ENCODE results near the gene TTC39B. TPM values are rescaled to one million over a fixed set of nuclear protein-coding genes. Genes with fewer than 3 reads are reported as not detected.

TTC39B gene
- total and polyA plus RNA-seq, 4 donors, result 1.8 to 11.7 (median 2.8) TPM

DNA sequence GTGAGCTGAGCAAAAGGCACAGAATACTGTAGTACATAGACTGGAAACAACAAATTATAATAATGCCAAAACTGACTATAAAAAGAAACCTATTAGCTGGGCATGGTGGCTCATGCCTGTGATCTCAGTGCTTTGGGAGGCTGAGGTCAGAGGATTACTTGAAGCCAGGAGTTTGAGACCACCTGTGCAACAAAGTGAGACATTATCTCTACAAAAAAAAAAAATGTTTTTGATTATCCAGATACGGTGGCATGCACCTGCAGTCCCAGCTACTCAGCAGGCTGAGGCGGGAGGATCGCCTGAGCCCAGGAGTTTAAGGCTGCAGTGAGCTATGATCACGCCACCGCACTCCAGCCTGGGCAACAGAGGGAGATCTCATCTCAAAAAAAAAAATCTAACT lies 175.9 kb downstream of the TTC39B start:
- H3K4me3 ChIP-seq (ENCODE audit: low read depth in 1 of 3, low read length in 3 of 3), result no peak overlapping the region
- WGBS, result 87% methylated on average over 5 of the region's 5 CpGs
- DNase-seq (ENCODE audit: low spot score), result no peak
- no peak overlapping the region for H3K27ac ChIP-seq (ENCODE audit: low read depth in 1 of 2, low read length in 2 of 2)
- H3K9ac ChIP-seq (ENCODE audit: low read depth in 1 of 2, low read length in 2 of 2), result no peak overlapping the region
- H3K9me3 ChIP-seq (ENCODE audit: control insufficient read depth in 4 of 4, low read length in 3 of 4), result no peaks in the 10 kb centered on the region
- H3K4me1 ChIP-seq (ENCODE audit: control insufficient read depth in 4 of 4, insufficient read depth in 4 of 4, low read length in 3 of 4), result peaks cover 0 to 3% (median 1%) of the 10 kb centered on the region in 4 donors
- H3K27me3 ChIP-seq (ENCODE audit: control insufficient read depth in 4 of 4, insufficient read depth in 4 of 4, low read length in 3 of 4), result no peaks in the 10 kb centered on the region
- H3K36me3 ChIP-seq (ENCODE audit: control insufficient read depth in 4 of 4, insufficient read depth in 3 of 4, low read depth in 1 of 4, low read length in 3 of 4), result no peaks in the 10 kb centered on the region
- TF ChIP-seq, protein P1, sequence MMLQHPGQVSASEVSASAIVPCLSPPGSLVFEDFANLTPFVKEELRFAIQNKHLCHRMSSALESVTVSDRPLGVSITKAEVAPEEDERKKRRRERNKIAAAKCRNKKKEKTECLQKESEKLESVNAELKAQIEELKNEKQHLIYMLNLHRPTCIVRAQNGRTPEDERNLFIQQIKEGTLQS (IDR thresholded peaks at IDR 0.05), result no peak
- TF ChIP-seq HNF4A (conservative IDR thresholded peaks at IDR 0.05) (no peak), HNF4G (IDR thresholded peaks at IDR 0.05) (no peak), GABPA (IDR thresholded peaks at IDR 0.05 in 1 of 2, conservative IDR thresholded peaks at IDR 0.05 in 1 of 2) (no peak)

- no peaks in the 10 kb centered on the region for H3K4me1 ChIP-seq (ENCODE audit: control insufficient read depth in 4 of 4, insufficient read depth in 4 of 4, low read length in 3 of 4)
- no peak overlapping the region for H3K9ac ChIP-seq (ENCODE audit: low read depth in 1 of 2, low read length in 2 of 2)
- H3K36me3 ChIP-seq (ENCODE audit: control insufficient read depth in 4 of 4, insufficient read depth in 3 of 4, low read depth in 1 of 4, low read length in 3 of 4), result no peaks in the 10 kb centered on the region
- TF ChIP-seq JUND (IDR thresholded peaks at IDR 0.05), result no peak
- TF ChIP-seq NR2F2 (IDR thresholded peaks at IDR 0.05), result no peak
- no peak for TF ChIP-seq GABPA (IDR thresholded peaks at IDR 0.05 in 1 of 2, conservative IDR thresholded peaks at IDR 0.05 in 1 of 2)
- no peak for TF ChIP-seq RXRA (IDR thresholded peaks at IDR 0.05)
- TF ChIP-seq, protein P1 (IDR thresholded peaks at IDR 0.05), result no peak
- no peak for TF ChIP-seq CTCF (IDR thresholded peaks at IDR 0.05; ENCODE audit: low read depth, low read length, missing input control)
- no peak for TF ChIP-seq FOXA2 (IDR thresholded peaks at IDR 0.05)
- TF ChIP-seq REST (IDR thresholded peaks at IDR 0.05), result no peak
- TF ChIP-seq, protein P2, sequence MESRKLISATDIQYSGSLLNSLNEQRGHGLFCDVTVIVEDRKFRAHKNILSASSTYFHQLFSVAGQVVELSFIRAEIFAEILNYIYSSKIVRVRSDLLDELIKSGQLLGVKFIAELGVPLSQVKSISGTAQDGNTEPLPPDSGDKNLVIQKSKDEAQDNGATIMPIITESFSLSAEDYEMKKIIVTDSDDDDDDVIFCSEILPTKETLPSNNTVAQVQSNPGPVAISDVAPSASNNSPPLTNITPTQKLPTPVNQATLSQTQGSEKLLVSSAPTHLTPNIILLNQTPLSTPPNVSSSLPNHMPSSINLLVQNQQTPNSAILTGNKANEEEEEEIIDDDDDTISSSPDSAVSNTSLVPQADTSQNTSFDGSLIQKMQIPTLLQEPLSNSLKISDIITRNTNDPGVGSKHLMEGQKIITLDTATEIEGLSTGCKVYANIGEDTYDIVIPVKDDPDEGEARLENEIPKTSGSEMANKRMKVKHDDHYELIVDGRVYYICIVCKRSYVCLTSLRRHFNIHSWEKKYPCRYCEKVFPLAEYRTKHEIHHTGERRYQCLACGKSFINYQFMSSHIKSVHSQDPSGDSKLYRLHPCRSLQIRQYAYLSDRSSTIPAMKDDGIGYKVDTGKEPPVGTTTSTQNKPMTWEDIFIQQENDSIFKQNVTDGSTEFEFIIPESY (IDR thresholded peaks at IDR 0.05), result no peak
- no peak for TF ChIP-seq EGR1 (IDR thresholded peaks at IDR 0.05; ENCODE audit: low read depth in 2 of 2)
- TF ChIP-seq, protein P3, sequence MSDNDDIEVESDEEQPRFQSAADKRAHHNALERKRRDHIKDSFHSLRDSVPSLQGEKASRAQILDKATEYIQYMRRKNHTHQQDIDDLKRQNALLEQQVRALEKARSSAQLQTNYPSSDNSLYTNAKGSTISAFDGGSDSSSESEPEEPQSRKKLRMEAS (IDR thresholded peaks at IDR 0.05), result no peak
- TF ChIP-seq TAF1 (conservative IDR thresholded peaks at IDR 0.05), result no peak
- TF ChIP-seq FOXA1 (IDR thresholded peaks at IDR 0.05), result no peak
- no peak for TF ChIP-seq HNF4A (conservative IDR thresholded peaks at IDR 0.05)
- no peak for TF ChIP-seq YY1 (IDR thresholded peaks at IDR 0.05)
- no peak for TF ChIP-seq SP1 (IDR thresholded peaks at IDR 0.05)
- TF ChIP-seq RAD21 (IDR thresholded peaks at IDR 0.05), result no peak
- no peak for TF ChIP-seq HNF4G (IDR thresholded peaks at IDR 0.05)
- no peaks in the 10 kb centered on the region for H3K27me3 ChIP-seq (ENCODE audit: control insufficient read depth in 4 of 4, insufficient read depth in 4 of 4, low read length in 3 of 4)
- no peak for DNase-seq (ENCODE audit: low spot score)
- no peaks in the 10 kb centered on the region for H3K9me3 ChIP-seq (ENCODE audit: control insufficient read depth in 4 of 4, low read length in 3 of 4)
- 87% methylated on average over 5 of the region's 5 CpGs for WGBS
- H3K27ac ChIP-seq (ENCODE audit: low read depth in 1 of 2, low read length in 2 of 2), result no peak overlapping the region
- H3K4me3 ChIP-seq (ENCODE audit: low read depth in 1 of 3, low read length in 3 of 3), result no peak overlapping the region
Observed at GRCh38 chr9:15127831-15128230, 179.2 kb downstream of the TTC39B start.
